ENCODE measurements around the gene TSHR. TPM values are rescaled to one million over a fixed set of nuclear protein-coding genes. Genes with fewer than 3 reads are reported as not detected.

Gene TSHR
- total and polyA plus RNA-seq, 9 donors, result 0.15 to 0.41 (median 0.23) TPM; not detected in 6

DNA sequence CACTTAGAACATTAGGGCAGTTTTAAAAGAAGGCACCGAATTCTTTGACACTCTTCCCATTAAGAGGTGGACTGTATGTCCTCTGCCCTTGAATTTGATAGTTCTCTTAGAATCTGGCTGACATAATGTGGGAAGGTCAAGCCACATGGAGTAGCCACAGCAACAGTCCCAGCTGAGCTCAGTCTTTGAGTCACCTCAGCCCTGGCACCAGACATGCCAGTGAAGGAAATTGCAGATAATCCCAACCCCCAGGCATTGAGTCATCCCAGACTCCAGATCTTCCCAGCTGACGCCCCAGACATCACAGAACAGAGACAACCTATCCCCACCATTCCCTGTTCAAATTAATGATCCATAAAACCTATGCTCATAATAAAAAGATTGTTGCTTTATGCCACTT is 181.9 kb downstream of the TSHR start:
- no peak for DNase-seq
- 66 to 76% (median 75%) methylated on average over 2 of the region's 2 CpGs for WGBS, 3 donors

DNA sequence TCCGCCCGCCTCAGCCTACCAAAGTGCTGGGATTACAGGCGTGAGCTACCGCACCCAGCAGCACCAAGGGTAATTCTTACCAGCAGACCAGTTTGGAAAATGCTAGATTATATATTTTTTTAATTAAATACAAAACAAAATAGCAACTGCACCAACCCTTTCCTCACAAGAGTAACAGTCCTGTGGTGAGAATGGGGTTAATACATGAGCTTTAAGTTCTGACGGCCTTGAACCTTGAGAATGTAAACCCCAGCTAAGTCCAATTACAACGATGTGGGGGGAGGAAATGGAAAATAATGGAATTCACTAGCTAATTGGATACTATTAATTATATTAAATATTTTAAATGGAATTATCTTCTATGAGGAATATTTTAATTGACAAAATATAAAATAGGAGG is 183.0 kb downstream of the TSHR start:
- no peak for DNase-seq
- no peak for TF ChIP-seq EP300 (IDR thresholded peaks at IDR 0.05)
- TF ChIP-seq, protein P1, sequence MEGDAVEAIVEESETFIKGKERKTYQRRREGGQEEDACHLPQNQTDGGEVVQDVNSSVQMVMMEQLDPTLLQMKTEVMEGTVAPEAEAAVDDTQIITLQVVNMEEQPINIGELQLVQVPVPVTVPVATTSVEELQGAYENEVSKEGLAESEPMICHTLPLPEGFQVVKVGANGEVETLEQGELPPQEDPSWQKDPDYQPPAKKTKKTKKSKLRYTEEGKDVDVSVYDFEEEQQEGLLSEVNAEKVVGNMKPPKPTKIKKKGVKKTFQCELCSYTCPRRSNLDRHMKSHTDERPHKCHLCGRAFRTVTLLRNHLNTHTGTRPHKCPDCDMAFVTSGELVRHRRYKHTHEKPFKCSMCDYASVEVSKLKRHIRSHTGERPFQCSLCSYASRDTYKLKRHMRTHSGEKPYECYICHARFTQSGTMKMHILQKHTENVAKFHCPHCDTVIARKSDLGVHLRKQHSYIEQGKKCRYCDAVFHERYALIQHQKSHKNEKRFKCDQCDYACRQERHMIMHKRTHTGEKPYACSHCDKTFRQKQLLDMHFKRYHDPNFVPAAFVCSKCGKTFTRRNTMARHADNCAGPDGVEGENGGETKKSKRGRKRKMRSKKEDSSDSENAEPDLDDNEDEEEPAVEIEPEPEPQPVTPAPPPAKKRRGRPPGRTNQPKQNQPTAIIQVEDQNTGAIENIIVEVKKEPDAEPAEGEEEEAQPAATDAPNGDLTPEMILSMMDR (IDR thresholded peaks at IDR 0.05), result no peak
- H3K27me3 ChIP-seq, result no peaks in the 10 kb centered on the region
- no peak overlapping the region for H3K4me3 ChIP-seq
- H3K36me3 ChIP-seq, result no peaks in the 10 kb centered on the region
- WGBS, 3 donors, result 72 to 75% (median 75%) methylated on average over 6 of the region's 6 CpGs
- H3K27ac ChIP-seq, result no peak overlapping the region
- no peaks in the 10 kb centered on the region for H3K4me1 ChIP-seq (ENCODE audit: insufficient read depth)
- H3K9me3 ChIP-seq, result no peaks in the 10 kb centered on the region
- intact Hi-C loops (cut with DNase I), result no loop called here

More for the DNA sequence above, 181.9 kb downstream of the TSHR start:
- no peak overlapping the region for H3K4me3 ChIP-seq
- TF ChIP-seq POLR2A (IDR thresholded peaks at IDR 0.05) (no peak), EP300 (IDR thresholded peaks at IDR 0.05) (no peak)
- TF ChIP-seq, protein P1 (IDR thresholded peaks at IDR 0.05), result no peak
- H3K27ac ChIP-seq, result no peak overlapping the region
- no peaks in the 10 kb centered on the region for H3K9me3 ChIP-seq
- H3K27me3 ChIP-seq, result no peaks in the 10 kb centered on the region
- H3K36me3 ChIP-seq, result no peaks in the 10 kb centered on the region
- H3K4me1 ChIP-seq (ENCODE audit: insufficient read depth), result no peaks in the 10 kb centered on the region
- intact Hi-C loops (cut with DNase I), result no loop called here

DNA sequence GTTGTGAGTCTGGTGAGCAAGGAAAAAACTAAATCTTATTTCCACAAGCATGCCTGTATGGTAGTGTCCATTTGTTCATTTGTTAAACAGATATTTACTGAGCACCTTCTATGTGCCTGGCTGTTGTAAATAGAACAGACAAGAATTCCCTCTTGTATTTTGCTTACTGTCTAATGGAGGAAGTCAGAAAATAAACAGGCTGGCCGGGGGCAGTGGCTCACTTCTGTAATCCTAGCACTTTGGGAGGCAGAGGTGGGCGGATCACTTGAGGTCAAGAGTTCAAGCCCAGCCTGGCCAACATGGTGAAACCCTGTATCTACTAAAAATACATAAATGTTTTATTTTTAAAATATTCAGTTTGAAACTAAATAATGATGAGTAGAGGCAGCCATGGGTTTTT is 186.0 kb downstream of the TSHR start:
- DNase-seq, result no peak
- H3K27ac ChIP-seq, result no peak overlapping the region
- intact Hi-C loops (cut with DNase I), result no loop called here
- H3K4me3 ChIP-seq, result no peak overlapping the region
- no peaks in the 10 kb centered on the region for H3K36me3 ChIP-seq
- 47 to 61% (median 49%) methylated on average over 2 of the region's 2 CpGs for WGBS, 3 donors
- H3K27me3 ChIP-seq, result no peaks in the 10 kb centered on the region
- no peaks in the 10 kb centered on the region for H3K9me3 ChIP-seq
- TF ChIP-seq POLR2A (IDR thresholded peaks at IDR 0.05), result no peak
- TF ChIP-seq, protein P1 (IDR thresholded peaks at IDR 0.05), result no peak
- TF ChIP-seq EP300 (IDR thresholded peaks at IDR 0.05), result no peak
- peaks cover 4% of the 10 kb centered on the region for H3K4me1 ChIP-seq (ENCODE audit: insufficient read depth)

DNA sequence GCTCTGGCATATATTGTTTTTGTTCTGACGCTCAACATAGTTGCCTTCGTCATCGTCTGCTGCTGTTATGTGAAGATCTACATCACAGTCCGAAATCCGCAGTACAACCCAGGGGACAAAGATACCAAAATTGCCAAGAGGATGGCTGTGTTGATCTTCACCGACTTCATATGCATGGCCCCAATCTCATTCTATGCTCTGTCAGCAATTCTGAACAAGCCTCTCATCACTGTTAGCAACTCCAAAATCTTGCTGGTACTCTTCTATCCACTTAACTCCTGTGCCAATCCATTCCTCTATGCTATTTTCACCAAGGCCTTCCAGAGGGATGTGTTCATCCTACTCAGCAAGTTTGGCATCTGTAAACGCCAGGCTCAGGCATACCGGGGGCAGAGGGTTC is 188.4 kb downstream of the TSHR start:
- intact Hi-C loops (cut with DNase I), result no loop called here
- no peak for TF ChIP-seq POLR2A (IDR thresholded peaks at IDR 0.05)
- TF ChIP-seq, protein P1 (IDR thresholded peaks at IDR 0.05), result no peak
- TF ChIP-seq EP300 (IDR thresholded peaks at IDR 0.05), result no peak
- no peak overlapping the region for H3K4me3 ChIP-seq
- peaks cover 4% of the 10 kb centered on the region for H3K4me1 ChIP-seq (ENCODE audit: insufficient read depth)
- H3K27ac ChIP-seq, result no peak overlapping the region
- H3K9me3 ChIP-seq, result no peaks in the 10 kb centered on the region
- no peaks in the 10 kb centered on the region for H3K36me3 ChIP-seq
- WGBS, 3 donors, result 92 to 96% (median 93%) methylated on average over 8 of the region's 8 CpGs
- no peaks in the 10 kb centered on the region for H3K27me3 ChIP-seq
- DNase-seq, result no peak
